SJCRH30 (cell line): Measurements from ENCODE around the gene PTPRJ. TPM values are rescaled to one million over a fixed set of nuclear protein-coding genes. Genes with fewer than 3 reads are reported as not detected.
"Not testable (repeated sequence)": the region's sequence is repeated elsewhere in the genome, so short reads cannot be mapped to it uniquely, and the experiment has no call there.

Source experiments
- DNase-seq, 2 experiments: peaks; one replicate each; pipeline ENCODE4 v3.0.0-alpha.2; 2015 to 2020
- H3K27ac ChIP-seq: fragments of 250-450 bp; sonication (Bioruptor Pico); 2 replicates; pipeline ENCODE4 v1.5.1; 2020; ENCODE audit warnings: mild to moderate bottlenecking, moderate library complexity
- H3K27me3 ChIP-seq: fragments of 250-450 bp; sonication (Bioruptor Pico); 2 replicates; pipeline ENCODE4 v1.5.1; 2020; ENCODE audit warnings: mild to moderate bottlenecking, moderate library complexity
- H3K36me3 ChIP-seq: fragments of 250-450 bp; sonication (Bioruptor Pico); 2 replicates; pipeline ENCODE4 v1.5.1; 2020; ENCODE audit warnings: mild to moderate bottlenecking, moderate library complexity
- H3K4me1 ChIP-seq: fragments of 250-450 bp; sonication (Bioruptor Pico); 2 replicates; pipeline ENCODE4 v1.5.1; 2020; ENCODE audit warnings: mild to moderate bottlenecking, moderate library complexity
- H3K4me3 ChIP-seq: fragments of 250-450 bp; sonication (Bioruptor Pico); 2 replicates; pipeline ENCODE4 v1.5.1; 2020; ENCODE audit warnings: mild to moderate bottlenecking, moderate library complexity
- H3K9me3 ChIP-seq: fragments of 250-450 bp; sonication (Bioruptor Pico); replicated peaks from 2 replicates; pipeline ENCODE4 v1.5.1; 2020; ENCODE audit warnings: mild to moderate bottlenecking, moderate library complexity
- total RNA-seq: library from RNA; depleted of rRNA; stranded (reverse); fragments of >200 nt; shearing (Covaris generic); gene quantifications from 2 replicates; pipeline ENCODE4 v1.2.3, GENCODE V29; 2014

Gene PTPRJ
- total RNA-seq, 1 experiment from 2014 or later = 1.0 TPM

- H3K9me3 ChIP-seq = no peaks in the 10 kb centered on the region
- no peak for DNase-seq
Measured at GRCh38 chr11:48014917-48015316, 34.6 kb downstream of the PTPRJ start.

GRCh38 chr11:48017105-48017830, 36.9 kb downstream of the PTPRJ start:
- DNase-seq = no peak
- H3K36me3 ChIP-seq = no peaks in the 10 kb centered on the region
- H3K27me3 ChIP-seq = no peaks in the 10 kb centered on the region
- no peaks in the 10 kb centered on the region for H3K9me3 ChIP-seq
- H3K4me3 ChIP-seq = no peak overlapping the region
- H3K27ac ChIP-seq = no peak overlapping the region
- no peaks in the 10 kb centered on the region for H3K4me1 ChIP-seq

More at GRCh38 chr11:48014917-48015316, 34.6 kb downstream of the PTPRJ start:
- Histone ChIP-seq H3K4me3 (no peak overlapping the region), H3K27ac (no peak overlapping the region), H3K36me3 (no peaks in the 10 kb centered on the region), H3K4me1 (no peaks in the 10 kb centered on the region), H3K27me3 (no peaks in the 10 kb centered on the region; the same call in 1 of the 2 replicates)

GRCh38 chr11:48017831-48018527, 37.6 kb downstream of the PTPRJ start:
- H3K9me3 ChIP-seq = no peaks in the 10 kb centered on the region
- H3K36me3 ChIP-seq = no peaks in the 10 kb centered on the region
- no peak for DNase-seq
- H3K27ac ChIP-seq = no peak overlapping the region
- H3K4me3 ChIP-seq = no peak overlapping the region
- H3K27me3 ChIP-seq = no peaks in the 10 kb centered on the region
- no peaks in the 10 kb centered on the region for H3K4me1 ChIP-seq

- Histone ChIP-seq H3K27me3 (no peaks in the 10 kb centered on the region), H3K36me3 (no peaks in the 10 kb centered on the region), H3K4me1 (no peaks in the 10 kb centered on the region), H3K9me3 (no peaks in the 10 kb centered on the region), H3K27ac (no peak overlapping the region), H3K4me3 (no peak overlapping the region)
- no peak for DNase-seq
Measured at GRCh38 chr11:48018528-48019216, 38.3 kb downstream of the PTPRJ start.

- Histone ChIP-seq H3K27ac (no peak overlapping the region), H3K27me3 (no peaks in the 10 kb centered on the region), H3K4me3 (no peak overlapping the region), H3K4me1 (no peaks in the 10 kb centered on the region), H3K36me3 (no peaks in the 10 kb centered on the region), H3K9me3 (no peaks in the 10 kb centered on the region)
- no peak for DNase-seq
Measured at GRCh38 chr11:48019217-48019584, 38.8 kb downstream of the PTPRJ start.

GRCh38 chr11:48019595-48019994, 39.2 kb downstream of the PTPRJ start:
- H3K4me1 ChIP-seq = no peaks in the 10 kb centered on the region
- H3K4me3 ChIP-seq = no peak overlapping the region
- H3K36me3 ChIP-seq = no peaks in the 10 kb centered on the region
- H3K27me3 ChIP-seq = no peaks in the 10 kb centered on the region
- no peak for DNase-seq
- no peak overlapping the region for H3K27ac ChIP-seq
- no peaks in the 10 kb centered on the region for H3K9me3 ChIP-seq

GRCh38 chr11:48020092-48020755, 39.9 kb downstream of the PTPRJ start:
- H3K27me3 ChIP-seq = no peaks in the 10 kb centered on the region
- H3K36me3 ChIP-seq = no peaks in the 10 kb centered on the region
- H3K4me1 ChIP-seq = no peaks in the 10 kb centered on the region
- no peak for DNase-seq
- H3K27ac ChIP-seq = no peak overlapping the region
- H3K9me3 ChIP-seq = no peaks in the 10 kb centered on the region
- no peak overlapping the region for H3K4me3 ChIP-seq

- H3K27ac ChIP-seq, H3K27me3 ChIP-seq, H3K4me3 ChIP-seq, H3K36me3 ChIP-seq, H3K4me1 ChIP-seq, DNase-seq, H3K9me3 ChIP-seq: not testable (repeated sequence)
Measured at GRCh38 chr11:48021201-48021820, 41.0 kb downstream of the PTPRJ start.

GRCh38 chr11:48022445-48022844, 42.1 kb downstream of the PTPRJ start:
- DNase-seq = no peak
- no peak overlapping the region for H3K27ac ChIP-seq
- H3K36me3 ChIP-seq = no peaks in the 10 kb centered on the region

GRCh38 chr11:48023608-48024007, 43.2 kb downstream of the PTPRJ start:
- H3K4me3 ChIP-seq, H3K4me1 ChIP-seq, H3K36me3 ChIP-seq, H3K27me3 ChIP-seq, DNase-seq, H3K9me3 ChIP-seq, H3K27ac ChIP-seq: not testable (repeated sequence)

More at GRCh38 chr11:48022445-48022844, 42.1 kb downstream of the PTPRJ start:
- H3K4me1 ChIP-seq = no peaks in the 10 kb centered on the region
- no peak overlapping the region for H3K4me3 ChIP-seq
- H3K9me3 ChIP-seq = no peaks in the 10 kb centered on the region
- no peaks in the 10 kb centered on the region for H3K27me3 ChIP-seq

GRCh38 chr11:48024635-48025071, 44.3 kb downstream of the PTPRJ start:
- no peaks in the 10 kb centered on the region for H3K4me1 ChIP-seq
- no peaks in the 10 kb centered on the region for H3K9me3 ChIP-seq
- H3K36me3 ChIP-seq = no peaks in the 10 kb centered on the region
- H3K27ac ChIP-seq = no peak overlapping the region
- peak in 1 of 2 experiments; percentile 28 for DNase-seq
- no peak overlapping the region for H3K4me3 ChIP-seq
- no peaks in the 10 kb centered on the region for H3K27me3 ChIP-seq

- H3K9me3 ChIP-seq = no peaks in the 10 kb centered on the region
- no peaks in the 10 kb centered on the region for H3K27me3 ChIP-seq
- H3K4me3 ChIP-seq = no peak overlapping the region
- H3K4me1 ChIP-seq = no peaks in the 10 kb centered on the region
- no peak overlapping the region for H3K27ac ChIP-seq
- no peaks in the 10 kb centered on the region for H3K36me3 ChIP-seq
- no peak for DNase-seq
Measured at GRCh38 chr11:48025293-48025983, 45.1 kb downstream of the PTPRJ start.

GRCh38 chr11:48025984-48026340, 45.6 kb downstream of the PTPRJ start:
- no peak for DNase-seq

More at GRCh38 chr11:48025984-48026340, 45.6 kb downstream of the PTPRJ start:
- no peaks in the 10 kb centered on the region for H3K4me1 ChIP-seq
- no peak overlapping the region for H3K27ac ChIP-seq
- no peaks in the 10 kb centered on the region for H3K9me3 ChIP-seq
- no peaks in the 10 kb centered on the region for H3K27me3 ChIP-seq
- no peaks in the 10 kb centered on the region for H3K36me3 ChIP-seq
- no peak overlapping the region for H3K4me3 ChIP-seq
